Caco-2 (cell line): ENCODE measurements around the gene P4HTM. TPM values are rescaled to one million over a fixed set of nuclear protein-coding genes. Genes with fewer than 3 reads are reported as not detected.

Source experiments
- BruUV-seq: library from RNA; stranded (reverse); fragments of 400-500 nt; replicated peaks from 2 replicates; lab custom pipeline; 2021; lab: Mats Ljungman, UMichigan
- CTCF ChIA-PET: fragments of 300-600 bp; sonication (Branson Sonifier 250); formaldehyde crosslinking; loops from one replicate; lab custom pipeline; 2022; ENCODE audit warnings: antibody characterized with exemption; lab: Charles Lee
- POLR2A ChIA-PET: fragments of 300-600 bp; sonication (Branson Sonifier 250); formaldehyde crosslinking; loops from one replicate; lab custom pipeline; 2022; ENCODE audit warnings: antibody characterized with exemption; lab: Charles Lee
- DNase-seq, 2 experiments: peaks; one replicate each; pipeline versions ENCODE4 v3.0.0 to v3.0.0-alpha.2; 2020 to 2022
- H3K27me3 ChIP-seq: replicated peaks from 2 replicates; pipeline ENCODE4 v1.6.0; 2011; ENCODE audit warnings: low read length; ENCODE audit not compliant: control insufficient read depth, insufficient read depth
- H3K36me3 ChIP-seq: 2 replicates; pipeline ENCODE4 v1.5.1; 2011; ENCODE audit warnings: low read length; ENCODE audit not compliant: control insufficient read depth, insufficient read depth
- H3K4me1 ChIP-seq: fragments of 250-450 bp; sonication (Bioruptor Pico); 2 replicates; pipeline ENCODE4 v1.5.1; 2020; ENCODE audit warnings: mild to moderate bottlenecking
- H3K4me3 ChIP-seq: 2 replicates; pipeline ENCODE4 v1.5.1; 2011; ENCODE audit warnings: low read depth, mild to moderate bottlenecking, control low read depth, low read length
- H3K9me3 ChIP-seq: fragments of 250-450 bp; sonication (Bioruptor Pico); 2 replicates; pipeline ENCODE4 v1.5.1; 2020; ENCODE audit warnings: mild to moderate bottlenecking, moderate library complexity
- H3K27ac Mint-ChIP-seq: one replicate; pipeline ENCODE4 v1.8.0; 2022; ENCODE audit warnings: mixed read lengths; ENCODE audit not compliant: unreplicated experiment
- H3K27me3 Mint-ChIP-seq: one replicate; pipeline ENCODE4 v1.8.0; 2022; ENCODE audit warnings: mixed read lengths; ENCODE audit not compliant: insufficient read depth, unreplicated experiment
- H3K36me3 Mint-ChIP-seq: one replicate; pipeline ENCODE4 v1.8.0; 2022; ENCODE audit warnings: mild to moderate bottlenecking, mixed read lengths; ENCODE audit not compliant: insufficient read depth, unreplicated experiment
- H3K4me1 Mint-ChIP-seq: one replicate; pipeline ENCODE4 v1.8.0; 2022; ENCODE audit warnings: low read depth, mixed read lengths; ENCODE audit not compliant: unreplicated experiment
- H3K4me3 Mint-ChIP-seq: one replicate; pipeline ENCODE4 v1.8.0; 2022; ENCODE audit warnings: mild to moderate bottlenecking, moderate library complexity, mixed read lengths; ENCODE audit not compliant: unreplicated experiment
- H3K9me3 Mint-ChIP-seq: one replicate; pipeline ENCODE4 v1.8.0; 2022; ENCODE audit warnings: mixed read lengths; ENCODE audit not compliant: unreplicated experiment
- CTCF ChIP-seq, 2 experiments: fragments of 200-600 bp in 1 of 2; IDR thresholded peaks; 1 replicate in 1 of 2; 2 replicates in 1 of 2; pipeline versions ENCODE4 v1.5.1 to v1.8.0; 2011 to 2022; ENCODE audit warnings: antibody characterized with exemption in 1 of 2, control low read depth in 1 of 2, inconsistent platforms in 1 of 2, low read depth in 1 of 2, low read length in 1 of 2, mild to moderate bottlenecking in 1 of 2, moderate library complexity in 1 of 2; ENCODE audit not compliant: insufficient read depth in 1 of 2, severe bottlenecking in 1 of 2, unreplicated experiment in 1 of 2
- intact Hi-C: fragments of 100-400 bp; cut with micrococcal nuclease; formaldehyde crosslinking; loops from one replicate; pipeline ENCODE4 v1.10.0; 2022; ENCODE audit not compliant: unreplicated experiment
- total RNA-seq: library from RNA; stranded (reverse); gene quantifications from 2 replicates; pipeline ENCODE4 v1.2.3, GENCODE V29; 2022

Gene P4HTM
- total RNA-seq, 1 experiment from 2014 or later: 24.4 TPM

GRCh38 chr3:48974076-48974864 lies 15.8 kb upstream of the P4HTM start:
- Mint-ChIP-seq H3K4me3 (no peak overlapping the region), H3K27me3 (no peaks in the 10 kb centered on the region), H3K4me1 (no peaks in the 10 kb centered on the region), H3K36me3 (peaks cover 86% of the 10 kb centered on the region), H3K9me3 (no peaks in the 10 kb centered on the region), H3K27ac (no peak overlapping the region)
- no peaks in the 10 kb centered on the region for H3K4me1 ChIP-seq
- no TSS peak for BruUV-seq
- H3K4me3 ChIP-seq: no peak overlapping the region
- CTCF ChIA-PET: no interaction called here
- TF ChIP-seq CTCF (IDR thresholded peaks at IDR 0.05; ENCODE audit: insufficient read depth in 1 of 2, low read depth in 1 of 2, low read length in 1 of 2, severe bottlenecking in 1 of 2, unreplicated experiment in 1 of 2): no peak
- H3K27me3 ChIP-seq: no peaks in the 10 kb centered on the region
- intact Hi-C loops: no loop called here
- no peaks in the 10 kb centered on the region for H3K9me3 ChIP-seq
- H3K36me3 ChIP-seq: no peaks in the 10 kb centered on the region; the same call in 1 of the 2 replicates
- DNase-seq: no peak
- POLR2A ChIA-PET: no interaction called here

- Mint-ChIP-seq H3K4me1 (no peaks in the 10 kb centered on the region), H3K27ac (no peak overlapping the region), H3K27me3 (no peaks in the 10 kb centered on the region), H3K4me3 (no peak overlapping the region), H3K36me3 (peaks cover 88% of the 10 kb centered on the region), H3K9me3 (no peaks in the 10 kb centered on the region)
- Histone ChIP-seq H3K27me3 (no peaks in the 10 kb centered on the region), H3K4me1 (no peaks in the 10 kb centered on the region), H3K9me3 (no peaks in the 10 kb centered on the region), H3K4me3 (no peak overlapping the region), H3K36me3 (peaks cover 1% of the 10 kb centered on the region)
- POLR2A ChIA-PET: no interaction called here
- no peak for TF ChIP-seq CTCF (IDR thresholded peaks at IDR 0.05; ENCODE audit: insufficient read depth in 1 of 2, low read depth in 1 of 2, low read length in 1 of 2, severe bottlenecking in 1 of 2, unreplicated experiment in 1 of 2)
- intact Hi-C loops: no loop called here
- BruUV-seq: no TSS peak
- DNase-seq: no peak
- CTCF ChIA-PET: no interaction called here
Measured at GRCh38 chr3:48979451-48979850, 10.6 kb upstream of the P4HTM start.

- no peaks in the 10 kb centered on the region for H3K4me1 Mint-ChIP-seq
- peaks cover 84% of the 10 kb centered on the region for H3K36me3 Mint-ChIP-seq
- no peaks in the 10 kb centered on the region for H3K27me3 ChIP-seq
- ChIA-PET CTCF (no interaction called here), POLR2A (no interaction called here)
- H3K4me3 ChIP-seq: no peak overlapping the region
- H3K4me1 ChIP-seq: no peaks in the 10 kb centered on the region
- no TSS peak for BruUV-seq
- intact Hi-C loops: no loop called here
- H3K36me3 ChIP-seq: peaks cover 3% of the 10 kb centered on the region
- H3K9me3 Mint-ChIP-seq: no peaks in the 10 kb centered on the region
- no peak for DNase-seq
- no peak for TF ChIP-seq CTCF (IDR thresholded peaks at IDR 0.05; ENCODE audit: insufficient read depth in 1 of 2, low read depth in 1 of 2, low read length in 1 of 2, severe bottlenecking in 1 of 2, unreplicated experiment in 1 of 2)
- H3K27me3 Mint-ChIP-seq: no peaks in the 10 kb centered on the region
- H3K4me3 Mint-ChIP-seq: no peak overlapping the region
- H3K9me3 ChIP-seq: no peaks in the 10 kb centered on the region
- H3K27ac Mint-ChIP-seq: no peak overlapping the region
Measured at GRCh38 chr3:48980295-48980694, 9.7 kb upstream of the P4HTM start.
